T-helper 2 cell treated with Interferon-gamma antibody and Interleukin-4, amounts not matched to agents 5 μg/mL and 100 μg/mL, for 36 hours (primary cell): ENCODE data around the gene ADAMTS14.
A peak's percentile ranks its signal among the peaks of the same experiment; 100 is the strongest.

Source experiments
- DNase-seq: peaks from one replicate; pipeline ENCODE4 v3.0.0; 2021; ENCODE audit warnings: low spot score
- H3K27ac Mint-ChIP-seq: one replicate; pipeline ENCODE4 v1.8.0; 2021; ENCODE audit warnings: mild to moderate bottlenecking, mixed read lengths
- H3K27me3 Mint-ChIP-seq: one replicate; pipeline ENCODE4 v1.8.0; 2021; ENCODE audit warnings: low read depth, mixed read lengths
- H3K36me3 Mint-ChIP-seq: one replicate; pipeline ENCODE4 v1.8.0; 2021; ENCODE audit warnings: low read depth, mixed read lengths
- H3K4me1 Mint-ChIP-seq: one replicate; pipeline ENCODE4 v1.8.0; 2021; ENCODE audit warnings: low read depth, mixed read lengths
- H3K4me3 Mint-ChIP-seq: one replicate; pipeline ENCODE4 v1.8.0; 2022; ENCODE audit warnings: mild to moderate bottlenecking, moderate library complexity, mixed read lengths
- H3K9me3 Mint-ChIP-seq: one replicate; pipeline ENCODE4 v1.8.0; 2021; ENCODE audit warnings: mixed read lengths

The ADAMTS14 gene

GRCh38 chr10:70675496-70676161 is 3.3 kb downstream of the ADAMTS14 start:
- Mint-ChIP-seq H3K27me3 (peaks cover 32% of the 10 kb centered on the region), H3K4me3 (no peak overlapping the region), H3K4me1 (peaks cover 6% of the 10 kb centered on the region), H3K36me3 (no peaks in the 10 kb centered on the region), H3K27ac (no peak overlapping the region), H3K9me3 (no peaks in the 10 kb centered on the region)
- DNase-seq: no peak

- Mint-ChIP-seq H3K36me3 (no peaks in the 10 kb centered on the region), H3K27ac (no peak overlapping the region), H3K4me1 (peaks cover 6% of the 10 kb centered on the region), H3K4me3 (no peak overlapping the region), H3K27me3 (peaks cover 24% of the 10 kb centered on the region), H3K9me3 (no peaks in the 10 kb centered on the region)
- DNase-seq: no peak
These were observed 4.2 kb downstream of the ADAMTS14 start for GRCh38 chr10:70676511-70676910.

GRCh38 chr10:70677016-70677415 is 4.7 kb downstream of the ADAMTS14 start:
- Mint-ChIP-seq H3K4me3 (no peak overlapping the region), H3K4me1 (peaks cover 6% of the 10 kb centered on the region), H3K9me3 (no peaks in the 10 kb centered on the region), H3K27ac (no peak overlapping the region), H3K36me3 (no peaks in the 10 kb centered on the region), H3K27me3 (peaks cover 19% of the 10 kb centered on the region)
- DNase-seq: no peak

- H3K4me3 Mint-ChIP-seq: no peak overlapping the region
- H3K27me3 Mint-ChIP-seq: peaks cover 18% of the 10 kb centered on the region
- no peaks in the 10 kb centered on the region for H3K36me3 Mint-ChIP-seq
- H3K27ac Mint-ChIP-seq: no peak overlapping the region
- peaks cover 6% of the 10 kb centered on the region for H3K4me1 Mint-ChIP-seq
- no peaks in the 10 kb centered on the region for H3K9me3 Mint-ChIP-seq
- DNase-seq: no peak
These were observed 5.4 kb downstream of the ADAMTS14 start for GRCh38 chr10:70677620-70678249.

- H3K27ac Mint-ChIP-seq: no peak overlapping the region
These were observed 5.9 kb downstream of the ADAMTS14 start for GRCh38 chr10:70678250-70678635.

GRCh38 chr10:70678757-70679489 is 6.6 kb downstream of the ADAMTS14 start:
- no peaks in the 10 kb centered on the region for H3K36me3 Mint-ChIP-seq
- peaks cover 3% of the 10 kb centered on the region for H3K4me1 Mint-ChIP-seq
- H3K27me3 Mint-ChIP-seq: peaks cover 7% of the 10 kb centered on the region

More at GRCh38 chr10:70678250-70678635, 5.9 kb downstream of the ADAMTS14 start:
- Mint-ChIP-seq H3K4me1 (peaks cover 3% of the 10 kb centered on the region), H3K27me3 (peaks cover 14% of the 10 kb centered on the region), H3K9me3 (no peaks in the 10 kb centered on the region), H3K36me3 (no peaks in the 10 kb centered on the region), H3K4me3 (no peak overlapping the region)
- no peak for DNase-seq

GRCh38 chr10:70679498-70679897 is 7.2 kb downstream of the ADAMTS14 start:
- no peak for DNase-seq
- Mint-ChIP-seq H3K27ac (no peak overlapping the region), H3K4me1 (peaks cover 3% of the 10 kb centered on the region), H3K9me3 (no peaks in the 10 kb centered on the region), H3K36me3 (no peaks in the 10 kb centered on the region), H3K4me3 (no peak overlapping the region), H3K27me3 (peaks cover 1% of the 10 kb centered on the region)

More at GRCh38 chr10:70678757-70679489, 6.6 kb downstream of the ADAMTS14 start:
- Mint-ChIP-seq H3K9me3 (no peaks in the 10 kb centered on the region), H3K27ac (no peak overlapping the region), H3K4me3 (no peak overlapping the region)
- no peak for DNase-seq

GRCh38 chr10:70680899-70681730 is 8.8 kb downstream of the ADAMTS14 start:
- peaks cover 3% of the 10 kb centered on the region for H3K4me1 Mint-ChIP-seq
- H3K27ac Mint-ChIP-seq: no peak overlapping the region
- no peaks in the 10 kb centered on the region for H3K9me3 Mint-ChIP-seq
- no peak for DNase-seq
- H3K36me3 Mint-ChIP-seq: no peaks in the 10 kb centered on the region
- H3K4me3 Mint-ChIP-seq: no peak overlapping the region
- no peaks in the 10 kb centered on the region for H3K27me3 Mint-ChIP-seq

GRCh38 chr10:70681731-70682005 is 9.4 kb downstream of the ADAMTS14 start:
- H3K27ac Mint-ChIP-seq: no peak overlapping the region
- no peak for DNase-seq
- no peaks in the 10 kb centered on the region for H3K27me3 Mint-ChIP-seq
- no peaks in the 10 kb centered on the region for H3K9me3 Mint-ChIP-seq
- H3K4me1 Mint-ChIP-seq: peaks cover 3% of the 10 kb centered on the region
- no peak overlapping the region for H3K4me3 Mint-ChIP-seq
- no peaks in the 10 kb centered on the region for H3K36me3 Mint-ChIP-seq

GRCh38 chr10:70682920-70683600 is 10.8 kb downstream of the ADAMTS14 start:
- Mint-ChIP-seq H3K27me3 (no peaks in the 10 kb centered on the region), H3K4me3 (no peak overlapping the region), H3K9me3 (no peaks in the 10 kb centered on the region), H3K36me3 (no peaks in the 10 kb centered on the region), H3K27ac (no peak overlapping the region), H3K4me1 (no peaks in the 10 kb centered on the region)
- DNase-seq: peak; percentile 13

GRCh38 chr10:70683601-70683934 is 11.3 kb downstream of the ADAMTS14 start:
- no peak overlapping the region for H3K27ac Mint-ChIP-seq
- no peaks in the 10 kb centered on the region for H3K4me1 Mint-ChIP-seq
- no peak for DNase-seq
- no peaks in the 10 kb centered on the region for H3K27me3 Mint-ChIP-seq
- no peaks in the 10 kb centered on the region for H3K9me3 Mint-ChIP-seq
- no peak overlapping the region for H3K4me3 Mint-ChIP-seq
- no peaks in the 10 kb centered on the region for H3K36me3 Mint-ChIP-seq

GRCh38 chr10:70683940-70684339 is 11.6 kb downstream of the ADAMTS14 start:
- DNase-seq: no peak
- H3K9me3 Mint-ChIP-seq: no peaks in the 10 kb centered on the region

GRCh38 chr10:70684374-70684773 is 12.1 kb downstream of the ADAMTS14 start:
- DNase-seq: no peak
- Mint-ChIP-seq H3K4me1 (no peaks in the 10 kb centered on the region), H3K36me3 (no peaks in the 10 kb centered on the region), H3K27me3 (no peaks in the 10 kb centered on the region), H3K27ac (no peak overlapping the region), H3K9me3 (no peaks in the 10 kb centered on the region), H3K4me3 (no peak overlapping the region)

More at GRCh38 chr10:70683940-70684339, 11.6 kb downstream of the ADAMTS14 start:
- Mint-ChIP-seq H3K27ac (no peak overlapping the region), H3K4me1 (no peaks in the 10 kb centered on the region), H3K27me3 (no peaks in the 10 kb centered on the region), H3K36me3 (no peaks in the 10 kb centered on the region), H3K4me3 (no peak overlapping the region)
